K562 (cell line): ENCODE results near the gene SYCP1.

Source experiments
- ETV6 ChIP-seq, 3 experiments: fragments of 150-350 bp in 1 of 3; sonication (generic) in 1 of 3; formaldehyde crosslinking in 1 of 3; IDR thresholded peaks; 2 replicates each; pipeline versions ENCODE4 v1.6.1 to v1.8.0; 2014 to 2022; ENCODE audit warnings: borderline replicate concordance in 2 of 3, low read depth in 2 of 3, antibody characterized with exemption in 1 of 3, low read length in 1 of 3, mild to moderate bottlenecking in 1 of 3, missing genetic modification reagents in 1 of 3
- GATA2 ChIP-seq: sonication (generic); formaldehyde crosslinking; IDR thresholded peaks from 2 replicates; pipeline ENCODE4 v1.4.0; 2020; ENCODE audit warnings: mild to moderate bottlenecking, missing genetic modification reagents
- HMG20A ChIP-seq: fragments of 450-650 bp; formaldehyde crosslinking; conservative IDR thresholded peaks from 2 replicates; pipeline ENCODE4 v1.4.0; 2020; ENCODE audit warnings: mild to moderate bottlenecking, mixed read lengths
- KDM1A ChIP-seq, 2 experiments: fragments of 450-650 bp; IDR thresholded peaks; 2 replicates each; pipeline ENCODE4 v1.6.1; 2016; ENCODE audit warnings: mild to moderate bottlenecking in 2 of 2
- NCOA2 ChIP-seq, 2 experiments: fragments of 450-650 bp; IDR thresholded peaks; 2 replicates each; pipeline ENCODE4 v1.6.1; 2018; ENCODE audit warnings: mild to moderate bottlenecking in 2 of 2, moderate library complexity in 1 of 2; ENCODE audit not compliant: partially characterized antibody in 2 of 2
- POLR2AphosphoS2 ChIP-seq: IDR thresholded peaks from 2 replicates; pipeline ENCODE4 v1.6.1; 2012; ENCODE audit warnings: low read length, improper control_type of control experiment
- SMC3 ChIP-seq: conservative IDR thresholded peaks from 2 replicates; pipeline ENCODE4 v1.6.1; 2011; ENCODE audit warnings: low read depth, low read length, improper control_type of control experiment; ENCODE audit not compliant: insufficient read depth
- ZNF121 ChIP-seq: sonication (generic); formaldehyde crosslinking; conservative IDR thresholded peaks from 2 replicates; pipeline ENCODE4 v1.8.0; 2022; ENCODE audit warnings: missing genetic modification reagents
- ZNF311 ChIP-seq: fragments of 250-450 bp; sonication (Bioruptor Pico); IDR thresholded peaks from 2 replicates; pipeline ENCODE4 v1.4.0; 2020; ENCODE audit warnings: mild to moderate bottlenecking, moderate library complexity
- ZNF707 ChIP-seq: fragments of 250-450 bp; sonication (Bioruptor Pico); conservative IDR thresholded peaks from 2 replicates; pipeline ENCODE4 v1.8.0; 2022; ENCODE audit warnings: inconsistent platforms, mild to moderate bottlenecking, moderate library complexity
- TF ChIP-seq, protein P1 (sequence below): fragments of 450-650 bp; IDR thresholded peaks from 2 replicates; pipeline ENCODE4 v1.6.1; 2016; ENCODE audit warnings: low read depth
- TF ChIP-seq, protein P2 (sequence below), 3 experiments: IDR thresholded peaks in 2 of 3; conservative IDR thresholded peaks in 1 of 3; 2 replicates each; pipeline ENCODE4 v1.5.1; 2011 to 2012; ENCODE audit warnings: low read length in 3 of 3, mild to moderate bottlenecking in 3 of 3, control low read depth in 2 of 3, improper control_type of control experiment in 1 of 3, inconsistent platforms in 1 of 3, low read depth in 1 of 3, mixed read lengths in 1 of 3, moderate library complexity in 1 of 3; ENCODE audit not compliant: insufficient read depth in 2 of 3

DNA sequence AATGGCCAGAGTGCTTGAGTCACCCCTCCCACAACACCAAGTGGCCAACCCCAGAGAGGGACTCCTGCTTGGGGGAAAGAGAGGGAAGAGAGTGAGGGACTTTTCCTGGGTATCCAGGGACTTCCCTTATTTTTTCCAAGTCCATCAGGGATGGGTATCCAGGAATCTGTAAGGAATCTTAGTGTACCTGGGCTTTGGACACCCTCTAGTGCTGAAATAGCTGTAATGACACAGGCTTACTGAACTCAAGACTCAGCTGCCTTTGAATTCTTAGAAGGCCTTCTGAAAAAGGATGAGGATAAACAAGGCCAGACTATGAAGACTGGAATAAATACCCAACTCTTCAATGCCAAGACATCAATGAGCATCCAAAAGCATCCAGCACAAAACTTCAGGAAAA is 187.0 kb downstream of the SYCP1 start:
- TF ChIP-seq ZNF311 = no peak
- TF ChIP-seq, protein P1, sequence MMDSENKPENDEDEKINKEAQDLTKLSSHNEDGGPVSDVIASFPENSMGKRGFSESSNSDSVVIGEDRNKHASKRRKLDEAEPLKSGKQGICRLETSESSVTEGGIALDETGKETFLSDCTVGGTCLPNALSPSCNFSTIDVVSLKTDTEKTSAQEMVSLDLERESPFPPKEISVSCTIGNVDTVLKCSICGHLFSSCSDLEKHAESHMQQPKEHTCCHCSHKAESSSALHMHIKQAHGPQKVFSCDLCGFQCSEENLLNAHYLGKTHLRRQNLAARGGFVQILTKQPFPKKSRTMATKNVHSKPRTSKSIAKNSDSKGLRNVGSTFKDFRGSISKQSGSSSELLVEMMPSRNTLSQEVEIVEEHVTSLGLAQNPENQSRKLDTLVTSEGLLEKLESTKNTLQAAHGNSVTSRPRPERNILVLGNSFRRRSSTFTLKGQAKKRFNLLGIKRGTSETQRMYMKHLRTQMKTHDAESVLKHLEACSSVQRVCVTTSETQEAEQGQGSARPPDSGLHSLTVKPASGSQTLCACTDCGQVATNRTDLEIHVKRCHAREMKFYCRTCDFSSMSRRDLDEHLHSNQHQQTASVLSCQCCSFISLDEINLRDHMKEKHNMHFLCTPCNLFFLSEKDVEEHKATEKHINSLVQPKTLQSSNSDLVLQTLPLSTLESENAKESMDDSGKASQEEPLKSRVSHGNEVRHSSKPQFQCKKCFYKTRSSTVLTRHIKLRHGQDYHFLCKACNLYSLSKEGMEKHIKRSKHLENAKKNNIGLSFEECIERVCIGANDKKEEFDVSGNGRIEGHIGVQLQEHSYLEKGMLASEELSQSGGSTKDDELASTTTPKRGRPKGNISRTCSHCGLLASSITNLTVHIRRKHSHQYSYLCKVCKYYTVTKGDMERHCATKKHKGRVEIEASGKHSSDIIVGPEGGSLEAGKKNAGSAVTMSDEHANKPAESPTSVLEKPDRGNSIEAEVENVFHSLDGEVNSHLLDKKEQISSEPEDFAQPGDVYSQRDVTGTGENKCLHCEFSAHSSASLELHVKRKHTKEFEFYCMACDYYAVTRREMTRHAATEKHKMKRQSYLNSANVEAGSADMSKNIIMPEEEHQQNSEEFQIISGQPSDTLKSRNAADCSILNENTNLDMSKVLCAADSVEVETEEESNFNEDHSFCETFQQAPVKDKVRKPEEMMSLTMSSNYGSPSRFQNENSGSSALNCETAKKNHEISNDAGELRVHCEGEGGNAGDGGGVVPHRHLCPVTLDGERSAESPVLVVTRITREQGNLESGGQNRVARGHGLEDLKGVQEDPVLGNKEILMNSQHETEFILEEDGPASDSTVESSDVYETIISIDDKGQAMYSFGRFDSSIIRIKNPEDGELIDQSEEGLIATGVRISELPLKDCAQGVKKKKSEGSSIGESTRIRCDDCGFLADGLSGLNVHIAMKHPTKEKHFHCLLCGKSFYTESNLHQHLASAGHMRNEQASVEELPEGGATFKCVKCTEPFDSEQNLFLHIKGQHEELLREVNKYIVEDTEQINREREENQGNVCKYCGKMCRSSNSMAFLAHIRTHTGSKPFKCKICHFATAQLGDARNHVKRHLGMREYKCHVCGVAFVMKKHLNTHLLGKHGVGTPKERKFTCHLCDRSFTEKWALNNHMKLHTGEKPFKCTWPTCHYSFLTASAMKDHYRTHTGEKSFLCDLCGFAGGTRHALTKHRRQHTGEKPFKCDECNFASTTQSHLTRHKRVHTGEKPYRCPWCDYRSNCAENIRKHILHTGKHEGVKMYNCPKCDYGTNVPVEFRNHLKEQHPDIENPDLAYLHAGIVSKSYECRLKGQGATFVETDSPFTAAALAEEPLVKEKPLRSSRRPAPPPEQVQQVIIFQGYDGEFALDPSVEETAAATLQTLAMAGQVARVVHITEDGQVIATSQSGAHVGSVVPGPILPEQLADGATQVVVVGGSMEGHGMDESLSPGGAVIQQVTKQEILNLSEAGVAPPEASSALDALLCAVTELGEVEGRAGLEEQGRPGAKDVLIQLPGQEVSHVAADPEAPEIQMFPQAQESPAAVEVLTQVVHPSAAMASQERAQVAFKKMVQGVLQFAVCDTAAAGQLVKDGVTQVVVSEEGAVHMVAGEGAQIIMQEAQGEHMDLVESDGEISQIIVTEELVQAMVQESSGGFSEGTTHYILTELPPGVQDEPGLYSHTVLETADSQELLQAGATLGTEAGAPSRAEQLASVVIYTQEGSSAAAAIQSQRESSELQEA = no peak
- TF ChIP-seq GATA2 = no peak
- TF ChIP-seq ZNF121 (CRISPR knock-in tag) = no peak
- TF ChIP-seq HMG20A = no peak
- TF ChIP-seq POLR2AphosphoS2 = no peak
- no peak for TF ChIP-seq NCOA2 (IDR thresholded peaks at IDR 0.05; ENCODE audit: partially characterized antibody in 2 of 2)
- TF ChIP-seq ETV6 (IDR thresholded peaks at IDR 0.05; ENCODE audit: borderline replicate concordance in 1 of 2, low read depth in 2 of 2, low read length in 1 of 2) = no peak
- no peak for TF ChIP-seq ETV6 (CRISPR knock-in tag; IDR thresholded peaks at IDR 0.05; ENCODE audit: borderline replicate concordance)
- TF ChIP-seq, protein P2, sequence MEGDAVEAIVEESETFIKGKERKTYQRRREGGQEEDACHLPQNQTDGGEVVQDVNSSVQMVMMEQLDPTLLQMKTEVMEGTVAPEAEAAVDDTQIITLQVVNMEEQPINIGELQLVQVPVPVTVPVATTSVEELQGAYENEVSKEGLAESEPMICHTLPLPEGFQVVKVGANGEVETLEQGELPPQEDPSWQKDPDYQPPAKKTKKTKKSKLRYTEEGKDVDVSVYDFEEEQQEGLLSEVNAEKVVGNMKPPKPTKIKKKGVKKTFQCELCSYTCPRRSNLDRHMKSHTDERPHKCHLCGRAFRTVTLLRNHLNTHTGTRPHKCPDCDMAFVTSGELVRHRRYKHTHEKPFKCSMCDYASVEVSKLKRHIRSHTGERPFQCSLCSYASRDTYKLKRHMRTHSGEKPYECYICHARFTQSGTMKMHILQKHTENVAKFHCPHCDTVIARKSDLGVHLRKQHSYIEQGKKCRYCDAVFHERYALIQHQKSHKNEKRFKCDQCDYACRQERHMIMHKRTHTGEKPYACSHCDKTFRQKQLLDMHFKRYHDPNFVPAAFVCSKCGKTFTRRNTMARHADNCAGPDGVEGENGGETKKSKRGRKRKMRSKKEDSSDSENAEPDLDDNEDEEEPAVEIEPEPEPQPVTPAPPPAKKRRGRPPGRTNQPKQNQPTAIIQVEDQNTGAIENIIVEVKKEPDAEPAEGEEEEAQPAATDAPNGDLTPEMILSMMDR (IDR thresholded peaks at IDR 0.05 in 2 of 3, conservative IDR thresholded peaks at IDR 0.05 in 1 of 3; ENCODE audit: insufficient read depth in 2 of 3, low read depth in 1 of 3, low read length in 3 of 3) = peak in 2 of 3 experiments; percentile 20 to 27; a peak in 1 of 6 replicates
- TF ChIP-seq ZNF707 (CRISPR knock-in tag) = no peak
- TF ChIP-seq SMC3 = no peak
- TF ChIP-seq KDM1A (IDR thresholded peaks at IDR 0.05) = no peak
